A673 (cell line): ENCODE results near the gene TBC1D26.

ENCODE experiments used
- CTCF ChIP-seq: fragments of 300-800, 200-600 bp; sonication (generic); conservative IDR thresholded peaks from 2 replicates; pipeline ENCODE4 v1.5.1; 2017; ENCODE audit warnings: low read depth, mild to moderate bottlenecking, antibody characterized with exemption, low read length, moderate library complexity, mixed read lengths
- EZH2 ChIP-seq: fragments of 200-600 bp; sonication (generic); IDR thresholded peaks from 2 replicates; pipeline ENCODE4 v1.6.1; 2017; ENCODE audit warnings: borderline replicate concordance, low read depth, mild to moderate bottlenecking, mixed read lengths, antibody characterized with exemption, low read length; ENCODE audit not compliant: poor library complexity, severe bottlenecking

DNA sequence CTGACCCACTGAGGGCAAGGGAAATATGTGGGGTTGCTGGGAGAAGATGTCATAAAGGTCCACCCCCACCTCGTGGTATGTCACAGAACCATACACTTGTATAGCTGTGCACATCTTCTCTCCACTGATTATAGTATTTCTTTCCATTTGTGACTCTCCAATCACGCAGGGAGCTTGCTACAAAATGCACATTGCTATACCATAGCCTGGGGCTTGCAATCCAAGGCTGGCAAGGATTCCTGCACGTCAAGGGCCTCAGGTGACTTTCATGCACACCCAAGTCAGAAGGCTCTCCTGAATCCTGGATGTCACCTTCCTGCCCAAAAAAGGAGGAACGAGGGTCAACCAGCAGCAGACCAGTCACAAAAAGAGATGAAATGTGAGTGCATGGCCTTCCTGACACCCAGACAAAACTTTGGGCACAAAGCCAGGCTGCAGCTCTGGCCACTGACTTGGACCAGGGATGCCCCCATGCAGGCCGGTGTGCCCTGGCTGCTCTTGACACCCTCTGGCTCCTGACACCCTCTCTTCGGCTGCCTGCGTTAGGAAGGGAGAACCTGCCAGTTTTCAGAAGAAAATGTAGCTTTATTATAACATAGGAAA lies 12.1 kb downstream of the TBC1D26 start:
- TF ChIP-seq CTCF (no peak), EZH2 (no peak)
